GM23338 (cell line): ENCODE results near the gene PRDM8. TPM values are rescaled to one million over a fixed set of nuclear protein-coding genes. Genes with fewer than 3 reads are reported as not detected.
A peak's percentile ranks its signal among the peaks of the same experiment; 100 is the strongest.

Source experiments
- ATAC-seq: fragments of 200-7000 bp; cut with Tn5 transposase; 3 replicates; pipeline ENCODE4 v1.9.1; 2020
- DNase-seq: peaks from one replicate; pipeline ENCODE4 v3.0.0-alpha.2; 2015; ENCODE audit warnings: low spot score
- H2AFZ ChIP-seq: fragments of 200-600 bp; sonication (generic); 2 replicates; pipeline ENCODE4 v1.8.0; 2016; ENCODE audit warnings: antibody characterized with exemption, mild to moderate bottlenecking, moderate library complexity
- H3F3A ChIP-seq: fragments of 200-600 bp; sonication (generic); replicated peaks from 2 replicates; pipeline ENCODE4 v1.8.0; 2017; ENCODE audit warnings: antibody characterized with exemption, mixed run types, low read depth
- H3K27ac ChIP-seq: fragments of 200-600 bp; sonication (generic); 2 replicates; pipeline ENCODE4 v1.6.1; 2016; ENCODE audit warnings: low read depth
- H3K27me3 ChIP-seq: fragments of 200-600 bp; sonication (generic); 2 replicates; pipeline ENCODE4 v1.8.0; 2016; ENCODE audit warnings: mild to moderate bottlenecking, mixed run types, moderate library complexity; ENCODE audit not compliant: insufficient read depth
- H3K36me3 ChIP-seq: fragments of 200-600 bp; sonication (generic); 2 replicates; pipeline ENCODE4 v1.8.0; 2016; ENCODE audit warnings: mild to moderate bottlenecking; ENCODE audit not compliant: insufficient read depth
- H3K4me1 ChIP-seq: fragments of 200-600 bp; sonication (generic); 2 replicates; pipeline ENCODE4 v1.8.0; 2016; ENCODE audit warnings: mild to moderate bottlenecking, moderate library complexity; ENCODE audit not compliant: insufficient read depth
- H3K4me2 ChIP-seq: fragments of 200-600 bp; sonication (generic); 2 replicates; pipeline ENCODE4 v1.7.1; 2017; ENCODE audit warnings: mixed run types
- H3K4me3 ChIP-seq: fragments of 200-600 bp; sonication (generic); 2 replicates; pipeline ENCODE4 v1.6.1; 2016; ENCODE audit warnings: mixed run types
- H3K79me2 ChIP-seq: fragments of 200-600 bp; sonication (generic); replicated peaks from 2 replicates; pipeline ENCODE4 v1.8.0; 2017; ENCODE audit warnings: mild to moderate bottlenecking; ENCODE audit not compliant: insufficient read depth
- H3K9me2 ChIP-seq: fragments of 200-600 bp; sonication (generic); 2 replicates; pipeline ENCODE4 v1.8.0; 2017; ENCODE audit not compliant: insufficient read depth
- H4K20me1 ChIP-seq: fragments of 200-600 bp; sonication (generic); replicated peaks from 2 replicates; pipeline ENCODE4 v1.8.0; 2017; ENCODE audit warnings: mild to moderate bottlenecking; ENCODE audit not compliant: insufficient read depth
- H3K27ac Mint-ChIP-seq: 2 replicates; pipeline ENCODE4 v1.8.0; 2020; ENCODE audit warnings: inconsistent platforms, mild to moderate bottlenecking, moderate library complexity, mixed read lengths
- H3K27me3 Mint-ChIP-seq: 3 replicates; pipeline ENCODE4 v1.8.0; 2022; ENCODE audit warnings: low read depth, mild to moderate bottlenecking, moderate library complexity, mixed read lengths, inconsistent platforms; ENCODE audit not compliant: insufficient read depth, poor library complexity
- H3K36me3 Mint-ChIP-seq: 3 replicates; pipeline ENCODE4 v1.8.0; 2021; ENCODE audit warnings: low read depth, mild to moderate bottlenecking, inconsistent platforms, moderate library complexity, mixed read lengths
- H3K4me1 Mint-ChIP-seq: 3 replicates; pipeline ENCODE4 v1.8.0; 2020; ENCODE audit warnings: mild to moderate bottlenecking, inconsistent platforms, mixed read lengths
- H3K4me3 Mint-ChIP-seq: 3 replicates; pipeline ENCODE4 v1.8.0; 2021; ENCODE audit warnings: moderate library complexity, mild to moderate bottlenecking, inconsistent platforms, mixed read lengths
- H3K9me3 Mint-ChIP-seq: 3 replicates; pipeline ENCODE4 v1.8.0; 2020; ENCODE audit warnings: moderate library complexity, mild to moderate bottlenecking, inconsistent platforms, mixed read lengths
- CREB1 ChIP-seq: fragments of 250-450 bp; sonication (Bioruptor Pico); IDR thresholded peaks from 2 replicates; pipeline ENCODE4 v1.5.0; 2020; ENCODE audit warnings: low read depth, mild to moderate bottlenecking, moderate library complexity
- ETS1 ChIP-seq: IDR thresholded peaks from 2 replicates; pipeline ENCODE4 v1.6.1; 2016; ENCODE audit warnings: antibody characterized with exemption
- EZH2 ChIP-seq: fragments of 200-600 bp; sonication (generic); IDR thresholded peaks from one replicate; pipeline ENCODE4 v1.8.0; 2017; ENCODE audit warnings: antibody characterized with exemption, mild to moderate bottlenecking, low read depth; ENCODE audit not compliant: unreplicated experiment
- EZH2phosphoT487 ChIP-seq: fragments of 200-600 bp; sonication (generic); IDR thresholded peaks from one replicate; pipeline ENCODE4 v1.8.1; 2018; ENCODE audit warnings: antibody characterized with exemption; ENCODE audit not compliant: unreplicated experiment
- JUNB ChIP-seq: IDR thresholded peaks from one replicate; pipeline ENCODE4 v1.6.1; 2016; ENCODE audit warnings: antibody characterized with exemption; ENCODE audit not compliant: unreplicated experiment
- NANOG ChIP-seq: IDR thresholded peaks from 2 replicates; pipeline ENCODE4 v1.6.1; 2016; ENCODE audit warnings: antibody characterized with exemption, borderline replicate concordance
- REST ChIP-seq: IDR thresholded peaks from one replicate; pipeline ENCODE4 v1.6.1; 2018; ENCODE audit warnings: antibody characterized with exemption; ENCODE audit not compliant: unreplicated experiment
- ZNF331 ChIP-seq: fragments of 250-450 bp; sonication (Bioruptor Pico); IDR thresholded peaks from 2 replicates; pipeline ENCODE4 v1.5.0; 2020; ENCODE audit warnings: low read depth, mild to moderate bottlenecking, moderate library complexity
- polyA plus RNA-seq: library from polyadenylated mRNA; unstranded; fragments of >200 nt; fragmentation: Nextera tagmentation; extraction: Ambion mirVana; gene quantifications from 2 replicates; pipeline ENCODE4 v1.2.1, GENCODE V29; 2016
- total RNA-seq: library from RNA; depleted of rRNA; stranded (reverse); fragments of >200 nt; shearing (Covaris generic); gene quantifications from 2 replicates; pipeline ENCODE4 v1.2.3, GENCODE V29; 2014
- TF ChIP-seq, protein P1 (sequence below), 2 experiments: fragments of 200-600 bp in 1 of 2; sonication (generic) in 1 of 2; conservative IDR thresholded peaks; 2 replicates each; pipeline versions ENCODE4 v1.5.1 to v1.6.1; 2016 to 2017; ENCODE audit warnings: antibody characterized with exemption in 2 of 2, low read depth in 2 of 2, mild to moderate bottlenecking in 2 of 2, moderate library complexity in 1 of 2

PRDM8 gene
- total and polyA plus RNA-seq, 2 experiments from 2014 or later = 0.16 TPM; not detected in 1

DNA sequence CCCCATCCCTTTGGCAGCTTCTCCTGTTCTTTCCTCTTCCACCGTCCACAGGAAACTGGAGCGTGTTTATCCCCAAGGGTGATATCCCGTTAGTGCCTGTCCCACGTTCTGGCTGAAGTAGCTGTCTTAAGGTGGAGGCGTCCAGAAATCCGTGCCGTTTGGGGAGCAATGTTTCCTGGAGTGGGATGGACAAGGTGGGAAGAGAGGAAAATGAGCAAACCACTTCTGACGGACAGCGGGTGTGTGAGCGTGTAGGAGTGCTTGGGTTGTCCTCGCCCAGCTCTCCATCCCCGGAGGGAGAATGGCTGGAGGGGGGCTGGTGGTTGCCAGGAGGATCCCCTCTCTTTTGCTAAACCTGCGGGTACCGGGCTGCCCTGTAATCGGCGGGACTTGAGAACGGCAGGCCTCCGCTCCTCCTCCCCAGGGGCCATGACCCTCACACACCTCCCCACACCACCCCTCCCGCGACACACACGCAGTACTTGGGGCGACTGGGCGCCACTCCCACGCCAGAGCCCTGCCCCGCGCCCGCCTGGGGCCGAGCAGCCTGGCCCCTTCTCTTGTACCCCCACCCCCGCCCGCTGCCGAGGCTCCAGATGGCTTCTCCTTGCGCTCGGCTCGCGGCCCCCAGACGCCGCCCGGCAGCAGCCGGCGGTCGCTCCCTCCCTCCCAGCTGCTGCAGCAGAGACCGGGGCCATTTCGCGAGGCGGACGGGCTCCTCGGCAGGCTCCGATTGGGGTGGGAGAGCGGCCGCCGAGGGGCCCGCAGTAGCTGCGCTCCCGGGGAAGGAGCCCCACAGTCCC lies 13.9 kb upstream of the PRDM8 start:
- Mint-ChIP-seq H3K4me3 (peak overlapping the region; percentile 81), H3K36me3 (peaks cover 6% of the 10 kb centered on the region; the same call in 1 of the 3 replicates), H3K27ac (no peak overlapping the region), H3K4me1 (peaks cover 34% of the 10 kb centered on the region), H3K27me3 (peaks cover 70% of the 10 kb centered on the region), H3K9me3 (peaks cover 10% of the 10 kb centered on the region)
- H3F3A ChIP-seq = peaks cover 6% of the 10 kb centered on the region; the same call in 1 of the 2 replicates
- H3K36me3 ChIP-seq = no peaks in the 10 kb centered on the region
- peak; percentile 22 for ATAC-seq
- peaks cover 29% of the 10 kb centered on the region for H3K4me1 ChIP-seq
- TF ChIP-seq EZH2 (peak; percentile 79), EZH2phosphoT487 (peak; percentile 63), JUNB (no peak)
- TF ChIP-seq, protein P1, sequence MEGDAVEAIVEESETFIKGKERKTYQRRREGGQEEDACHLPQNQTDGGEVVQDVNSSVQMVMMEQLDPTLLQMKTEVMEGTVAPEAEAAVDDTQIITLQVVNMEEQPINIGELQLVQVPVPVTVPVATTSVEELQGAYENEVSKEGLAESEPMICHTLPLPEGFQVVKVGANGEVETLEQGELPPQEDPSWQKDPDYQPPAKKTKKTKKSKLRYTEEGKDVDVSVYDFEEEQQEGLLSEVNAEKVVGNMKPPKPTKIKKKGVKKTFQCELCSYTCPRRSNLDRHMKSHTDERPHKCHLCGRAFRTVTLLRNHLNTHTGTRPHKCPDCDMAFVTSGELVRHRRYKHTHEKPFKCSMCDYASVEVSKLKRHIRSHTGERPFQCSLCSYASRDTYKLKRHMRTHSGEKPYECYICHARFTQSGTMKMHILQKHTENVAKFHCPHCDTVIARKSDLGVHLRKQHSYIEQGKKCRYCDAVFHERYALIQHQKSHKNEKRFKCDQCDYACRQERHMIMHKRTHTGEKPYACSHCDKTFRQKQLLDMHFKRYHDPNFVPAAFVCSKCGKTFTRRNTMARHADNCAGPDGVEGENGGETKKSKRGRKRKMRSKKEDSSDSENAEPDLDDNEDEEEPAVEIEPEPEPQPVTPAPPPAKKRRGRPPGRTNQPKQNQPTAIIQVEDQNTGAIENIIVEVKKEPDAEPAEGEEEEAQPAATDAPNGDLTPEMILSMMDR (conservative IDR thresholded peaks at IDR 0.05; ENCODE audit: low read depth in 2 of 2) = no peak
- H3K79me2 ChIP-seq = no peaks in the 10 kb centered on the region
- peaks cover 27% of the 10 kb centered on the region for H4K20me1 ChIP-seq
- DNase-seq = peak; percentile 35
- H3K4me3 ChIP-seq = peak overlapping the region; percentile 83
- H3K9me2 ChIP-seq = no peaks in the 10 kb centered on the region
- peaks cover 85% of the 10 kb centered on the region for H3K27me3 ChIP-seq
- H3K27ac ChIP-seq = no peak overlapping the region
- peak overlapping the region; percentile 89 for H2AFZ ChIP-seq
- peak overlapping the region; percentile 82 for H3K4me2 ChIP-seq

GRCh38 chr4:80184053-80184824 lies 13.1 kb upstream of the PRDM8 start:
- H4K20me1 ChIP-seq = peaks cover 28% of the 10 kb centered on the region
- peaks cover 6% of the 10 kb centered on the region; the same call in 1 of the 2 replicates for H3F3A ChIP-seq
- peak overlapping the region; percentile 82 for H3K4me2 ChIP-seq
- no peak overlapping the region for H3K27ac ChIP-seq
- 0 out of 3 replicates have a peak, but pooled peaks cover 3% of the 10 kb centered on the region for H3K36me3 Mint-ChIP-seq
- H3K9me3 Mint-ChIP-seq = peaks cover 8% of the 10 kb centered on the region
- no peaks in the 10 kb centered on the region for H3K36me3 ChIP-seq
- H3K4me1 ChIP-seq = peaks cover 31% of the 10 kb centered on the region
- peaks cover 92% of the 10 kb centered on the region for H3K27me3 ChIP-seq
- ATAC-seq (peak; percentile 91), DNase-seq (peak; percentile 93)
- H3K4me1 Mint-ChIP-seq = peaks cover 36% of the 10 kb centered on the region
- no peaks in the 10 kb centered on the region for H3K9me2 ChIP-seq
- peak overlapping the region; percentile 90 for H2AFZ ChIP-seq
- peaks cover 78% of the 10 kb centered on the region for H3K27me3 Mint-ChIP-seq
- peak overlapping the region; percentile 83 for H3K4me3 ChIP-seq
- H3K27ac Mint-ChIP-seq = no peak overlapping the region
- no peaks in the 10 kb centered on the region for H3K79me2 ChIP-seq
- peak overlapping the region; percentile 81 for H3K4me3 Mint-ChIP-seq
- TF ChIP-seq ZNF331 (CRISPR knock-in tag) (no peak), JUNB (no peak), CREB1 (CRISPR knock-in tag) (no peak), EZH2 (peak; percentile 10), NANOG (no peak), EZH2phosphoT487 (no peak), REST (no peak), ETS1 (0 out of 2 replicates have a peak, but pooled peaks have one; percentile 5)
- TF ChIP-seq, protein P1 (conservative IDR thresholded peaks at IDR 0.05; ENCODE audit: low read depth in 2 of 2) = peak; percentile 73 to 83
